ENCODE results near the gene CSH2.

DNA sequence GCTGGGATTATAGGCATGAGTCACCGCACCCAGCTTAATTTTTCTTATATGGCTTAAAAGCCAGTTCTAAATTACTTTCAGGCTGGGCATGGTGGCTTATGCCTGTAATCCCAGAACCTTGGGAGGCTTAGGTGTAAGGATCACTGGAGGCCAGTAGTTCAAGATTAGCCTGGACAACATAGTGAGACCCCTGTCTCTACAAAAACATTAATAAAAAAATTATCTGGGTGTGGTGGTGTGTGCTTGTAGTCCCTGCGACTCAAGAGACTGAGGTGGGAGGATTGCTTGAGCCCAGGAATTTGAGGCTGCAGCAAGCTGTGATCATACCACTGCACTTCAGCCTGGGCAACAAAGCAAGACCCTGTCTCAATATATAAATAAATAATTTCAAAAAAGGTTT, 20.2 kb downstream of the CSH2 start:
- TF ChIP-seq CTCF (IDR thresholded peaks at IDR 0.05) (no peak), POLR2A (IDR thresholded peaks at IDR 0.05) (no peak)

All from thyroid gland (tissue), 4 donors.